SK-N-SH treated with all-trans-retinoic acid at 6 μM for 48 hours (cell line): ENCODE data around the gene BARX2.

Experiments used
- ATAC-seq: fragments of 200-7000 bp; cut with Tn5 transposase; 3 replicates; pipeline ENCODE4 v1.9.1; 2020; ENCODE audit warnings: mild to moderate bottlenecking, moderate library complexity
- ARNTL ChIP-seq: fragments of 450-650 bp; formaldehyde crosslinking; IDR thresholded peaks from 2 replicates; pipeline ENCODE4 v1.5.0; 2020; ENCODE audit warnings: low read depth, mild to moderate bottlenecking, moderate library complexity, borderline replicate concordance
- BACH2 ChIP-seq: fragments of 250-450 bp; sonication (Bioruptor Pico); IDR thresholded peaks from 2 replicates; pipeline ENCODE4 v1.9.0; 2021; ENCODE audit warnings: mild to moderate bottlenecking, borderline replicate concordance
- CREB5 ChIP-seq: fragments of 250-450 bp; sonication (Bioruptor Pico); IDR thresholded peaks from 2 replicates; pipeline ENCODE4 v1.5.1; 2020; ENCODE audit warnings: low read depth, mild to moderate bottlenecking, moderate library complexity
- CSRNP3 ChIP-seq: fragments of 250-450 bp; sonication (Bioruptor Pico); IDR thresholded peaks from 2 replicates; pipeline ENCODE4 v1.5.1; 2021; ENCODE audit warnings: mild to moderate bottlenecking, moderate library complexity
- ESRRG ChIP-seq: fragments of 250-450 bp; sonication (Bioruptor Pico); IDR thresholded peaks from 2 replicates; pipeline ENCODE4 v1.6.1; 2021; ENCODE audit warnings: mild to moderate bottlenecking
- GLIS3 ChIP-seq: fragments of 250-450 bp; sonication (Bioruptor Pico); IDR thresholded peaks from 2 replicates; pipeline ENCODE4 v1.5.0; 2020; ENCODE audit warnings: mild to moderate bottlenecking, moderate library complexity
- ISL1 ChIP-seq: fragments of 250-450 bp; sonication (Bioruptor Pico); IDR thresholded peaks from 2 replicates; pipeline ENCODE4 v2.1.2; 2022; ENCODE audit warnings: mild to moderate bottlenecking, moderate library complexity
- OSR1 ChIP-seq: fragments of 250-450 bp; sonication (Bioruptor Pico); IDR thresholded peaks from 2 replicates; pipeline ENCODE4 v1.8.0; 2022; ENCODE audit warnings: moderate library complexity, mild to moderate bottlenecking, inconsistent platforms
- PATZ1 ChIP-seq: fragments of 250-450 bp; sonication (Bioruptor Pico); IDR thresholded peaks from 2 replicates; pipeline ENCODE4 v1.8.0; 2020; ENCODE audit warnings: mild to moderate bottlenecking, moderate library complexity, borderline replicate concordance
- POU6F1 ChIP-seq: fragments of 250-450 bp; sonication (Bioruptor Pico); IDR thresholded peaks from 2 replicates; pipeline ENCODE4 v1.8.0; 2021; ENCODE audit warnings: low read depth, mild to moderate bottlenecking, moderate library complexity, borderline replicate concordance
- PPARA ChIP-seq: fragments of 250-450 bp; sonication (Bioruptor Pico); IDR thresholded peaks from 2 replicates; pipeline ENCODE4 v1.5.0; 2020; ENCODE audit warnings: mild to moderate bottlenecking, borderline replicate concordance
- RARB ChIP-seq: fragments of 250-450 bp; sonication (Bioruptor Pico); IDR thresholded peaks from 2 replicates; pipeline ENCODE4 v1.8.0; 2021; ENCODE audit warnings: mild to moderate bottlenecking, moderate library complexity
- SNAI2 ChIP-seq: fragments of 250-450 bp; sonication (Bioruptor Pico); IDR thresholded peaks from 2 replicates; pipeline ENCODE4 v1.5.0; 2020; ENCODE audit warnings: mild to moderate bottlenecking, moderate library complexity
- TCF4 ChIP-seq: fragments of 250-450 bp; sonication (Bioruptor Pico); IDR thresholded peaks from 2 replicates; pipeline ENCODE4 v1.8.0; 2021; ENCODE audit warnings: mild to moderate bottlenecking, moderate library complexity, borderline replicate concordance
- TOX ChIP-seq: fragments of 250-450 bp; sonication (Bioruptor Pico); IDR thresholded peaks from 2 replicates; pipeline ENCODE4 v1.8.0; 2021; ENCODE audit warnings: mild to moderate bottlenecking, moderate library complexity, borderline replicate concordance
- TSHZ2 ChIP-seq: fragments of 250-450 bp; sonication (Bioruptor Pico); IDR thresholded peaks from 2 replicates; pipeline ENCODE4 v1.5.0; 2020; ENCODE audit warnings: mild to moderate bottlenecking, moderate library complexity
- ZC3H10 ChIP-seq: fragments of 250-450 bp; sonication (Bioruptor Pico); IDR thresholded peaks from 2 replicates; pipeline ENCODE4 v1.5.1; 2021; ENCODE audit warnings: mild to moderate bottlenecking, moderate library complexity
- ZFP3 ChIP-seq: fragments of 250-450 bp; sonication (Bioruptor Pico); IDR thresholded peaks from 2 replicates; pipeline ENCODE4 v1.5.0; 2020; ENCODE audit warnings: mild to moderate bottlenecking, moderate library complexity
- ZFP30 ChIP-seq: fragments of 450-650 bp; formaldehyde crosslinking; IDR thresholded peaks from 2 replicates; pipeline ENCODE4 v1.5.0; 2022; ENCODE audit warnings: mild to moderate bottlenecking, moderate library complexity
- ZNF565 ChIP-seq: fragments of 450-650 bp; formaldehyde crosslinking; conservative IDR thresholded peaks from 2 replicates; pipeline ENCODE4 v1.5.0; 2020; ENCODE audit warnings: low read depth, mild to moderate bottlenecking, moderate library complexity
- ZNF70 ChIP-seq: fragments of 450-650 bp; formaldehyde crosslinking; IDR thresholded peaks from 2 replicates; pipeline ENCODE4 v1.5.0; 2020; ENCODE audit warnings: mild to moderate bottlenecking, moderate library complexity
- ZNF8 ChIP-seq: fragments of 450-650 bp; formaldehyde crosslinking; IDR thresholded peaks from 2 replicates; pipeline ENCODE4 v1.5.0; 2020; ENCODE audit warnings: mild to moderate bottlenecking, moderate library complexity

The BARX2 gene

GRCh38 chr11:129447654-129448239 lies 72.1 kb downstream of the BARX2 start:
- ATAC-seq, result no peak
- no peak for TF ChIP-seq PATZ1
- TF ChIP-seq ISL1, result no peak
- TF ChIP-seq ARNTL (CRISPR knock-in tag), result no peak
- no peak for TF ChIP-seq ZNF565 (CRISPR knock-in tag)
- no peak for TF ChIP-seq CSRNP3 (CRISPR knock-in tag)
- no peak for TF ChIP-seq BACH2 (CRISPR knock-in tag)
- no peak for TF ChIP-seq ZNF70 (CRISPR knock-in tag)
- no peak for TF ChIP-seq GLIS3 (CRISPR knock-in tag)
- TF ChIP-seq OSR1 (CRISPR knock-in tag), result no peak
- TF ChIP-seq ZC3H10 (CRISPR knock-in tag), result no peak
- no peak for TF ChIP-seq TSHZ2 (CRISPR knock-in tag)
- no peak for TF ChIP-seq SNAI2 (CRISPR knock-in tag)
- TF ChIP-seq CREB5, result no peak

- TF ChIP-seq ZNF8 (CRISPR knock-in tag) (no peak), GLIS3 (CRISPR knock-in tag) (no peak), SNAI2 (CRISPR knock-in tag) (no peak), PPARA (no peak), BACH2 (CRISPR knock-in tag) (no peak), ZC3H10 (CRISPR knock-in tag) (no peak), ZNF70 (CRISPR knock-in tag) (no peak), POU6F1 (CRISPR knock-in tag) (no peak), ISL1 (no peak), ESRRG (CRISPR knock-in tag) (no peak), RARB (CRISPR knock-in tag) (no peak), PATZ1 (no peak), ZFP3 (no peak), ARNTL (CRISPR knock-in tag) (no peak), ZNF565 (CRISPR knock-in tag) (no peak), ZFP30 (no peak), TOX (CRISPR knock-in tag) (no peak), TCF4 (CRISPR knock-in tag) (no peak)
- TF ChIP-seq, all 23 proteins: peak for 0
- ATAC-seq, result no peak
Observed at GRCh38 chr11:129451524-129451923, 75.9 kb downstream of the BARX2 start.
